OCI-LY1 (cell line): Measurements from ENCODE around the gene TMEM144.

Source experiments
- CTCF ChIP-seq: fragments of 200-600 bp; sonication (generic), shearing (Covaris generic); IDR thresholded peaks from 2 replicates; pipeline ENCODE4 v1.5.1; 2017; ENCODE audit warnings: mild to moderate bottlenecking, antibody characterized with exemption, low read length, moderate library complexity, mixed read lengths
- EZH2 ChIP-seq: fragments of 200-600 bp; sonication (generic), shearing (Covaris generic); IDR thresholded peaks from 2 replicates; pipeline ENCODE4 v1.8.0; 2017; ENCODE audit warnings: borderline replicate concordance, mixed run types, mild to moderate bottlenecking, antibody characterized with exemption, low read length, moderate library complexity, mixed read lengths

- TF ChIP-seq CTCF (no peak), EZH2 (no peak)
Measured at GRCh38 chr4:158168606-158169005, 41.7 kb upstream of the TMEM144 start.
